Superior temporal gyrus (tissue), 1 donor: ENCODE data around the gene TSR3.

Source experiments
- DNase-seq: peaks from one replicate; pipeline ENCODE4 v3.0.0-alpha.2; 2016; ENCODE audit errors: extremely low spot score

The TSR3 gene

GRCh38 chr16:1377406-1378010 is 25.8 kb upstream of the TSR3 start:
- peak; percentile 28 for DNase-seq

- DNase-seq = no peak
These were observed 24.2 kb upstream of the TSR3 start for GRCh38 chr16:1375741-1376410.

- DNase-seq = no peak
These were observed 23.6 kb upstream of the TSR3 start for GRCh38 chr16:1375298-1375640.

DNA sequence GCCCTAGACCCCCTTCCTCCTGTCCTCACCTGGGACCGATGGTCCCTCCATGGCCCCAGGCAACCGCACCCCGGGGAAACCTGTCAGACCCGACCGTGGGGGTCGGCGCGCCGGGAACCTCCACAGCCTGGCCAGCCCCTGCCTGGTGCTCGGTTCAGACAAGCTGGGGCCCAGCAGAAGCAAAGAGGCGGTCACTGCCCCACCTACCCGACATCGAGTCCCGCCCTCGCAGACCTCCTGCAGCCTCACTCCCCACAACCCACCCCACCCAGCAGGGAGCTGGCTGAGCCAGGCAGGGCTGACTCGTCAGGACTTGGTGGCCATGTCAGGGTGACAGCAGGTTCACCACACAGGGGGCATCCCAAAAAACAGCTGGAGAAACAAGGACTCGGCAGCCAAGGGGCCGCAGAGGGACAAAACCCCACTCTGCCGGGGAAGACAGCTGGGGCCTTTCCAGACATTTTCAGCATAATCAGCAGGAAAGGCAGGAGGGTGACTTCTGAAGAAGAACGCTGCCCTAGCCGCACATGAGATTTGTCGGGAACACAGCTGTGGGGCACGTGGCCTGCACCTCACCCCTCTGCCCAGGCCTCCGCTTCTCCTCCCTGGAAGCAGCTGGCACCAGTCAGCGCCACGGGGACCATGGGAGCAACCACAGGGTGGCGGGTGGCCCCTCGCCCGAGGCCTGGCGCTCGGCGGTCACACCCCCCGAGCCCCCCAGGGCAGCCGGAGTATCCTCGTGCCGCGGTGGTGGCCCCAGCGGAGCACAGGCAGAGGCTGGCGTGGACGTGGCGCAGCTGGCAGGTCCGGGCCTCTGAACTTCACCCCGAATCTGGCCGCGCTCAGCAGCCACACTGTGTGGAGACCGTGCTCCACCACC is 23.0 kb upstream of the TSR3 start:
- DNase-seq = no peak

- no peak for DNase-seq
These were observed 20.7 kb upstream of the TSR3 start for GRCh38 chr16:1372292-1372950.

DNA sequence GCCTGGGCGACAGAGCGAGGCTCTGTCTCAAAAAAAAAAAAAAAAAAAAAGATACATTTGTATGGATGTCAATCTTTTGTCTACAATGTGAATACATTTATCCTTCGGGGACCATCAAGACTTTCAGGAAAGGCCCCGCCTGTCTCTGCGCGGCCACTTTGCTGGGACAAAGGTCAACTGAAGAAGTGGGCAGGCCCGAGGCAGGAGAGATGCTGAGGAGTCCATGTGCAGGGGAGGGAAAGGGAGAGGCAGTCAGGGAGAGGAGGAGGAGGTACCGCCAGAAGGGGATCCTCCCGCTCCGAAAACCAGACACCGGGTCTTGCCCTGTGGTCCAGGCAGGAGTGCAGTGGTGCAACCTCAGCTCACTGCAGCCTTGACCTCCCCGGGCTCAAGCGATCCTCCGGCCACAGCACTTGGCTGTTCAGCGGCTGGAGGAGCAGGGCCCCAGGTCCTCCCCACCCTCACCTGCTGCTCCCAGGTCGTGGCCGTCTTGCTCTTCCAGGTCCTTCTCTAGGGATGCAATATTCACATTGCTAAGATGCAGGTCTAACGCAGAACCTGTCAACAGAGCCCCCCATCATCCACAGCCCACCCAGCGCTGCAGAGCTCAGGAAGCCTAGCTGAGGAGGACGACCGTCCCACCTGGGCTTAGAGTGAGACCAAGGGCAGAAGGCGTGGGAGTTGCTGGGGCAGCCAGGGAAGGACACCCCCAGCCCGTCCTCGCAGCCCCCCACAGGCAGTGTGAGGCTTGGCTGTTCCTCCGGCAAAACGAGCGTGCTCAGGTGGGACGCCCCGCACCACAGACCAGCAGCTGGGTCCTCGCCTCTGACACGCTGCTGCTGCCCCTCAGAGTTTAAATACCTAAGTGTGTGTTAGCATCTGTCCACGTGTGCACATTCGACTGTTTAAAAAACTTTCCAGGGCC is 19.6 kb upstream of the TSR3 start:
- DNase-seq = no peak

DNA sequence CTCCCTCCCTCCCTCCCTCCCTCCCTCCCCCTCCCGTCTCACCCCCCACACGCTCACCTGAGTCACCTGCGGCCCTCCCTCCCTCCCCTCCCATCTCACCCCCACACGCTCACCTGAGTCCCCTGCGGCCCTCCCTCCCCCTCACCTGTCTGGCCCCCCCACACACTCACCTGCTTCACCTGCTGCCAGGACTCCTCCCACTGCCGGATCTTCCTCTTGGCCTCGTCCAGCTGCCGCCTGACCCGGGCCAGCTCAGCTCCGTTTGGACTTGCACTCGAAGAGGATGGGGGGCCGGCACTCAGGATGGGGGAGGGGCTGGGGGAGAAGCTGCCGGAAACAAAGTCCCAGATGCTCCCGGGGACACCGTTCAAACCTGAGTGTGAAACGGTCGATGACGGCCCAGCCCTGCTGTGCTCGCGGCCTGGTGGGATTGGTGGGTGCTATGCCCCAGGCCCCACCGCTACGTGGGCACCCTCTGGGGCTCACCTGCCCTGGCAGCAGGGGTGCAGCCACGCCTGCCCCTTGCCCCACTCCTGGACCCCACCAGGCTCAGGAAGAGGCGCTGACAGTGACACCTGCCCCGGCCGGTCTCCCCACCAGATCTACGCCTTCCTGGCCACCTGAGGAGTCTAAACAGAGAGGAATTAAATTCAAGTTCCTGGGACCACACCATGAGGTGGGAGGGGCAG is 16.0 kb upstream of the TSR3 start:
- DNase-seq = no peak

GRCh38 chr16:1366712-1367299 is 15.1 kb upstream of the TSR3 start:
- DNase-seq = no peak

- no peak for DNase-seq
These were observed 14.5 kb upstream of the TSR3 start for GRCh38 chr16:1366060-1366711.

GRCh38 chr16:1364510-1364909 is 12.8 kb upstream of the TSR3 start:
- DNase-seq = no peak

DNA sequence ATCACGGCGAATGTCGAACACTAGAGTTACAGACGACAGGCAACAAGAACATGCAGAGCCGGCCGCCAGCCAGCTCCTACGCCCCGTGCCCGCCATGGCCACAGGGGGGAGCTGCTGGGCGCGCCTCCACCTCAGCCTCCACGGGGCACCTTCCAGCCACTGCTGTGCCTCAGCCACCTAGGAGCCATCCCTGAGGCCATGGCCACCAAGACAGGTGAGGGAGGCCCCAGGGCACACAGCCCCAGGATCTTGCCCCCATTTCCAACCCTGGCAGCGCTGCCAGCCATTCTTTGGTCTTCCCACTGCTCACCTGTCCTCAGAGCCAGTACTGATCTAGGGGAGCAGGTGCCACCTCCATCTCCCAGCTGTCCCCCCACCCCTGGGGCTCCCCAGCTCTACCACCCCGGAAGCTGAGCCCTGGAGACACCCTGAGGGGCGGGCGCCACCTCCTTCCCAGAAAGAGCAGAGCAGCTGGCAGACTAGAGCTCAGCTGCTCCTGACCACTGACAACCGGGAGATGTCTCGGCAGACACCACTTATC is 11.9 kb upstream of the TSR3 start:
- peak; percentile 37 for DNase-seq

DNA sequence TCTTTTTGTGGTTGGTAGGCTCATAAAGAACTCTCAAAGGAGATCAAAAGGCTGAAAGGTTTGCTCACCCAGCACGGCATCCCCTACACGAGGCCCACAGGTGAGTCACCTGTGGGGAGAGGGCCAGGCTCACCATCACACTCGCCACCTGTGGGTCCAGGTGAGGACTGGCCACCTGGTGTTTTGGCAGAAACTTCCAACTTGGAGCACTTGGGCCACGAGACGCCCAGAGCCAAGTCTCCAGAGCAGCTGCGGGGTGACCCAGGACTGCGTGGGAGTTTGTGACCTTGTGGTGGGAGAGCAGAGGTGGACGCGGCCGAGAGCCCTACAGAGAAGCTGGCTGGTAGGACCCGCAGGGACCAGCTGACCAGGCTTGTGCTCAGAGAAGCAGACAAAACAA is 11.1 kb upstream of the TSR3 start:
- no peak for DNase-seq

- no peak for DNase-seq
These were observed 10.1 kb upstream of the TSR3 start for GRCh38 chr16:1361685-1362360.

GRCh38 chr16:1357906-1358566 is 6.4 kb upstream of the TSR3 start:
- DNase-seq = no peak

- no peak for DNase-seq
These were observed 4.6 kb upstream of the TSR3 start for GRCh38 chr16:1356061-1356900.

GRCh38 chr16:1355591-1355990 is 3.9 kb upstream of the TSR3 start:
- no peak for DNase-seq

- no peak for DNase-seq
These were observed 3.3 kb upstream of the TSR3 start for GRCh38 chr16:1354815-1355540.
